ENCODE results near the gene RAPGEF2. TPM values are rescaled to one million over a fixed set of nuclear protein-coding genes. Genes with fewer than 3 reads are reported as not detected.

Gene RAPGEF2
- polyA plus RNA-seq, 1 donor (not counting 4 experiments of a cell fraction or from before 2014, with no cell fraction given): 23.8 TPM

- Histone ChIP-seq H3K27ac (ENCODE audit: control insufficient read depth, insufficient read depth, low read length) (peak overlapping the region; percentile 77), H3K79me2 (ENCODE audit: control insufficient read depth, insufficient read depth, low read length) (peaks cover 38% of the 10 kb centered on the region)
Measured at GRCh38 chr4:159227378-159227777, 124.5 kb downstream of the RAPGEF2 start.

GRCh38 chr4:159227984-159228383, 125.1 kb downstream of the RAPGEF2 start:
- peaks cover 42% of the 10 kb centered on the region for H3K79me2 ChIP-seq (ENCODE audit: control insufficient read depth, insufficient read depth, low read length)
- H3K4me3 ChIP-seq (ENCODE audit: control insufficient read depth in 2 of 3, extremely low read depth in 1 of 3, insufficient read depth in 2 of 3, low read depth in 1 of 3, low read length in 3 of 3): peak overlapping the region; percentile 35 to 81 (median 81)
- dilution Hi-C loops (cut with MboI; ENCODE audit: extremely low pct_ligation_motif_present, low sequenced_read_pairs): no loop called here
- H2AFZ ChIP-seq (ENCODE audit: control insufficient read depth, low read length): peak overlapping the region; percentile 54
- no peaks in the 10 kb centered on the region for H3K9me1 ChIP-seq (ENCODE audit: control insufficient read depth, extremely low read depth, insufficient read depth, low read length)
- peaks cover 19% of the 10 kb centered on the region for H3K4me1 ChIP-seq (ENCODE audit: control insufficient read depth, extremely low read depth, insufficient read depth, low read length)
- peak; percentile 53 for DNase-seq (ENCODE audit: low read depth, low spot score)
- no peaks in the 10 kb centered on the region for H3K36me3 ChIP-seq (ENCODE audit: control insufficient read depth in 2 of 2, extremely low read depth in 1 of 2, insufficient read depth in 2 of 2, low read length in 2 of 2)
- no peaks in the 10 kb centered on the region for H3K9me3 ChIP-seq (ENCODE audit: control insufficient read depth, low read depth, low read length)
- H3K4me2 ChIP-seq (ENCODE audit: control insufficient read depth, extremely low read depth, insufficient read depth, low read depth, low read length): peak overlapping the region; percentile 88
- H3K9ac ChIP-seq (ENCODE audit: control insufficient read depth, extremely low read depth, insufficient read depth, low read length): peak overlapping the region; percentile 62
- H3K27ac ChIP-seq (ENCODE audit: control insufficient read depth, insufficient read depth, low read length): peak overlapping the region; percentile 77
- no peaks in the 10 kb centered on the region for H3K27me3 ChIP-seq (ENCODE audit: control insufficient read depth, extremely low read depth, insufficient read depth, low read length)
- H4K20me1 ChIP-seq (ENCODE audit: control insufficient read depth, extremely low read depth, insufficient read depth, low read length): no peaks in the 10 kb centered on the region
- FAIRE-seq: peak; percentile 86
- TF ChIP-seq EZH2 (IDR thresholded peaks at IDR 0.05; ENCODE audit: low read length) (no peak), CTCF (optimal IDR thresholded peaks at IDR 0.05 in 1 of 3, IDR thresholded peaks at IDR 0.05 in 1 of 3, conservative IDR thresholded peaks at IDR 0.05 in 1 of 3; ENCODE audit: extremely low read depth in 1 of 3, insufficient read depth in 2 of 3, low read length in 3 of 3) (peak in 2 of 3 experiments; percentile 17 to 34)

More at GRCh38 chr4:159227378-159227777, 124.5 kb downstream of the RAPGEF2 start:
- Histone ChIP-seq H3K9me3 (ENCODE audit: control insufficient read depth, low read depth, low read length) (no peaks in the 10 kb centered on the region), H3K4me3 (ENCODE audit: control insufficient read depth in 2 of 3, extremely low read depth in 1 of 3, insufficient read depth in 2 of 3, low read depth in 1 of 3, low read length in 3 of 3) (peak overlapping the region in 2 of 3 experiments; percentile 81), H3K4me1 (ENCODE audit: control insufficient read depth, extremely low read depth, insufficient read depth, low read length) (peaks cover 19% of the 10 kb centered on the region), H3K36me3 (ENCODE audit: control insufficient read depth in 2 of 2, extremely low read depth in 1 of 2, insufficient read depth in 2 of 2, low read length in 2 of 2) (no peaks in the 10 kb centered on the region), H3K9me1 (ENCODE audit: control insufficient read depth, extremely low read depth, insufficient read depth, low read length) (no peaks in the 10 kb centered on the region), H2AFZ (ENCODE audit: control insufficient read depth, low read length) (peak overlapping the region; percentile 56), H3K4me2 (ENCODE audit: control insufficient read depth, extremely low read depth, insufficient read depth, low read depth, low read length) (peak overlapping the region; percentile 88), H3K27me3 (ENCODE audit: control insufficient read depth, extremely low read depth, insufficient read depth, low read length) (no peaks in the 10 kb centered on the region), H4K20me1 (ENCODE audit: control insufficient read depth, extremely low read depth, insufficient read depth, low read length) (no peaks in the 10 kb centered on the region), H3K9ac (ENCODE audit: control insufficient read depth, extremely low read depth, insufficient read depth, low read length) (peak overlapping the region; percentile 62)
- DNase-seq (ENCODE audit: low read depth, low spot score) (no peak), FAIRE-seq (peak; percentile 90)
- dilution Hi-C loops (cut with MboI; ENCODE audit: extremely low pct_ligation_motif_present, low sequenced_read_pairs): no loop called here
- TF ChIP-seq CTCF (optimal IDR thresholded peaks at IDR 0.05 in 1 of 3, IDR thresholded peaks at IDR 0.05 in 1 of 3, conservative IDR thresholded peaks at IDR 0.05 in 1 of 3; ENCODE audit: extremely low read depth in 1 of 3, insufficient read depth in 2 of 3, low read length in 3 of 3) (no peak), EZH2 (IDR thresholded peaks at IDR 0.05; ENCODE audit: low read length) (no peak)

Measured in keratinocyte (primary cell).